ENCODE data around the gene SAP30BP.

The SAP30BP gene

GRCh38 chr17:75642182-75642783 lies 24.9 kb upstream of the SAP30BP start:
- H3K9me2 ChIP-seq (replicated peaks; ENCODE audit: control insufficient read depth, low read length) = no peaks in the 10 kb centered on the region
- H3K27me3 ChIP-seq (ENCODE audit: control insufficient read depth, low read length) = no peaks in the 10 kb centered on the region
- no peak overlapping the region for H3K27ac ChIP-seq (ENCODE audit: low read depth, low read length)
- no peaks in the 10 kb centered on the region for H3F3A ChIP-seq (ENCODE audit: control insufficient read depth, insufficient read depth)
- H4K20me1 ChIP-seq (ENCODE audit: control insufficient read depth, insufficient read depth, low read depth, low read length) = 0 out of 2 replicates have a peak, but pooled peaks cover 2% of the 10 kb centered on the region
- no peak overlapping the region for H3K4me3 ChIP-seq (ENCODE audit: low read length)
- H3K79me2 ChIP-seq (ENCODE audit: control insufficient read depth, low read length) = peaks cover 8% of the 10 kb centered on the region
- H3K4me2 ChIP-seq (ENCODE audit: low read length) = no peak overlapping the region
- H3K4me1 ChIP-seq (ENCODE audit: control insufficient read depth, low read length) = no peaks in the 10 kb centered on the region
- H3K9me3 ChIP-seq (ENCODE audit: control insufficient read depth, insufficient read depth, low read length) = no peaks in the 10 kb centered on the region
- TF ChIP-seq CTCF (IDR thresholded peaks at IDR 0.05; ENCODE audit: low read depth, low read length, poor library complexity, severe bottlenecking) (no peak), EZH2phosphoT487 (IDR thresholded peaks at IDR 0.05; ENCODE audit: borderline replicate concordance, low read length) (no peak)
- peaks cover 59% of the 10 kb centered on the region for H3K36me3 ChIP-seq (ENCODE audit: control insufficient read depth, low read length)

- H4K20me1 ChIP-seq (ENCODE audit: control insufficient read depth, insufficient read depth, low read depth, low read length) = 0 out of 2 replicates have a peak, but pooled peaks cover 2% of the 10 kb centered on the region
- H3K4me2 ChIP-seq (ENCODE audit: low read length) = no peak overlapping the region
Observed at GRCh38 chr17:75642784-75643642, 24.1 kb upstream of the SAP30BP start.

GRCh38 chr17:75643643-75644017 lies 23.5 kb upstream of the SAP30BP start:
- Histone ChIP-seq H4K20me1 (ENCODE audit: control insufficient read depth, insufficient read depth, low read depth, low read length) (0 out of 2 replicates have a peak, but pooled peaks cover 2% of the 10 kb centered on the region), H3K4me1 (ENCODE audit: control insufficient read depth, low read length) (no peaks in the 10 kb centered on the region), H3K27ac (ENCODE audit: low read depth, low read length) (no peak overlapping the region)

More at GRCh38 chr17:75642784-75643642, 24.1 kb upstream of the SAP30BP start:
- H3F3A ChIP-seq (ENCODE audit: control insufficient read depth, insufficient read depth) = no peaks in the 10 kb centered on the region
- H3K9me3 ChIP-seq (ENCODE audit: control insufficient read depth, insufficient read depth, low read length) = no peaks in the 10 kb centered on the region
- peaks cover 8% of the 10 kb centered on the region for H3K79me2 ChIP-seq (ENCODE audit: control insufficient read depth, low read length)
- H3K4me1 ChIP-seq (ENCODE audit: control insufficient read depth, low read length) = no peaks in the 10 kb centered on the region
- H3K27me3 ChIP-seq (ENCODE audit: control insufficient read depth, low read length) = no peaks in the 10 kb centered on the region
- H3K9me2 ChIP-seq (replicated peaks; ENCODE audit: control insufficient read depth, low read length) = no peaks in the 10 kb centered on the region
- H3K27ac ChIP-seq (ENCODE audit: low read depth, low read length) = no peak overlapping the region
- TF ChIP-seq CTCF (IDR thresholded peaks at IDR 0.05; ENCODE audit: low read depth, low read length, poor library complexity, severe bottlenecking) (no peak), EZH2phosphoT487 (IDR thresholded peaks at IDR 0.05; ENCODE audit: borderline replicate concordance, low read length) (no peak)
- peaks cover 60% of the 10 kb centered on the region for H3K36me3 ChIP-seq (ENCODE audit: control insufficient read depth, low read length)
- no peak overlapping the region for H3K4me3 ChIP-seq (ENCODE audit: low read length)

More at GRCh38 chr17:75643643-75644017, 23.5 kb upstream of the SAP30BP start:
- H3F3A ChIP-seq (ENCODE audit: control insufficient read depth, insufficient read depth) = no peaks in the 10 kb centered on the region
- H3K36me3 ChIP-seq (ENCODE audit: control insufficient read depth, low read length) = peaks cover 63% of the 10 kb centered on the region
- H3K27me3 ChIP-seq (ENCODE audit: control insufficient read depth, low read length) = no peaks in the 10 kb centered on the region
- H3K4me3 ChIP-seq (ENCODE audit: low read length) = no peak overlapping the region
- TF ChIP-seq EZH2phosphoT487 (IDR thresholded peaks at IDR 0.05; ENCODE audit: borderline replicate concordance, low read length) = no peak
- TF ChIP-seq CTCF (IDR thresholded peaks at IDR 0.05; ENCODE audit: low read depth, low read length, poor library complexity, severe bottlenecking) = no peak
- no peaks in the 10 kb centered on the region for H3K9me2 ChIP-seq (replicated peaks; ENCODE audit: control insufficient read depth, low read length)
- peaks cover 8% of the 10 kb centered on the region for H3K79me2 ChIP-seq (ENCODE audit: control insufficient read depth, low read length)
- H3K4me2 ChIP-seq (ENCODE audit: low read length) = no peak overlapping the region
- no peaks in the 10 kb centered on the region for H3K9me3 ChIP-seq (ENCODE audit: control insufficient read depth, insufficient read depth, low read length)
